ENCODE measurements around the gene KCP.

KCP gene

DNA sequence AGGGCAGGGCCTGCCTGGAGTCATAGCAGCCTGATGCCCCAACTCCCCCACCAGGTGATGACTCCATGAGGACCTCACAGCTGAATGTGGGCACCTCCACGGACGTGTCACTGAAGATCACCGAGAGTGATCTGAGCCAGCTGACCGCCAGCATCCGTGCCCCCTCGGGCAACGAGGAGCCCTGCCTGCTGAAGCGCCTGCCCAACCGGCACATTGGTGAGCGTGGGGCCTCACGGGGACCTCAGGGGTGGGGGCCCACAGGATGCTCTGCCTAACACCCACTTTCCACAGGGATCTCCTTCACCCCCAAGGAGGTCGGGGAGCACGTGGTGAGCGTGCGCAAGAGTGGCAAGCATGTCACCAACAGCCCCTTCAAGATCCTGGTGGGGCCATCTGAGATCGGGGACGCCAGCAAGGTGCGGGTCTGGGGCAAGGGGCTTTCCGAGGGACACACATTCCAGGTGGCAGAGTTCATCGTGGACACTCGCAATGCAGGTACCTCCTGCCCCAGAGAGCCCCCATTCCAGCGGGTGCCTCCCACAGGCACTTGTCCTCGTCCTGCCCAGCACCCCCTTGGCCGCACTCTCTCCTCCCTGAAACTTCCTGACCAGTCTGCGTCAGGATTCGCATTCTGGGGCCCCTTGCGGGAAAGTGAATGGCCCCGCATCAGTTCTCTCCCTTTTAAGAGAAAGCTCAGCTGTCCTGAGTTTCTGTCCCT, 57.8 kb downstream of the KCP start:
- no peak for DNase-seq

- DNase-seq = no peak
Measured at GRCh38 chr7:128849804-128850490, 60.6 kb downstream of the KCP start.

GRCh38 chr7:128849156-128849515, 61.4 kb downstream of the KCP start:
- DNase-seq = no peak

DNA sequence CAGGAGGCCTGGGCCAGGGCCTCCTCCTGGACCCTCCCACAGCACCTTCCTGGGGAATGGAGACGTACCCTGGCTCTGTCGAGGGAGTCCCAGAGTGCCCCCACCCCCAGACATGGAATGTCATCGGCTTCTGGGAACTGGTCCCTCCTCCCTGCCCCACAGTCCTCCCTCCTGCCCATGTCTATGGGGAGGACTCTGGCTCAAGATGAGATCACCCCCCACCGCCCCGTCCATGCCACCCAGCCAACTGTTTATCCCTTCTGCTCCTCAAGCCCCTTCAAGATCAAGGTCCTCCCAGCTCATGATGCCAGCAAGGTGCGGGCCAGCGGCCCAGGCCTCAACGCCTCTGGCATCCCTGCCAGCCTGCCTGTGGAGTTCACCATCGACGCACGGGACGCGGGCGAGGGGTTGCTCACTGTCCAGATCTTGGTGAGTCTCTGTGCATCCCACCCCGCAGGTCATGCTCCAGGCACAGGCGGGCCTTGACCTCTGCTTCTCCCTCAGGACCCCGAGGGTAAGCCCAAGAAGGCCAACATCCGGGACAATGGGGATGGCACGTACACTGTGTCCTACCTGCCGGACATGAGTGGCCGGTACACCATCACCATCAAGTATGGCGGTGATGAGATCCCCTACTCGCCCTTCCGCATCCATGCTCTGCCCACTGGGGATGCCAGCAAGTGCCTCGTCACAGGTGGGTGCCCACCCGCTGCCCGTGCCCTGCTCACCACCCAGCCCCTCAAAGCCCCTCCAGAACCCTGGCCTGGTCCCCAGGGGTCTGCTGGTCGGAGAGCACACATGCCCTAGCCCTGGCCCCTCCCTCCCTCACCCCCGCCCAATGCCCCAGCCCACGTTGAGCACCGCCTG, 62.0 kb downstream of the KCP start:
- no peak for DNase-seq

- no peak for DNase-seq
Measured at GRCh38 chr7:128847721-128848211, 62.7 kb downstream of the KCP start.

DNA sequence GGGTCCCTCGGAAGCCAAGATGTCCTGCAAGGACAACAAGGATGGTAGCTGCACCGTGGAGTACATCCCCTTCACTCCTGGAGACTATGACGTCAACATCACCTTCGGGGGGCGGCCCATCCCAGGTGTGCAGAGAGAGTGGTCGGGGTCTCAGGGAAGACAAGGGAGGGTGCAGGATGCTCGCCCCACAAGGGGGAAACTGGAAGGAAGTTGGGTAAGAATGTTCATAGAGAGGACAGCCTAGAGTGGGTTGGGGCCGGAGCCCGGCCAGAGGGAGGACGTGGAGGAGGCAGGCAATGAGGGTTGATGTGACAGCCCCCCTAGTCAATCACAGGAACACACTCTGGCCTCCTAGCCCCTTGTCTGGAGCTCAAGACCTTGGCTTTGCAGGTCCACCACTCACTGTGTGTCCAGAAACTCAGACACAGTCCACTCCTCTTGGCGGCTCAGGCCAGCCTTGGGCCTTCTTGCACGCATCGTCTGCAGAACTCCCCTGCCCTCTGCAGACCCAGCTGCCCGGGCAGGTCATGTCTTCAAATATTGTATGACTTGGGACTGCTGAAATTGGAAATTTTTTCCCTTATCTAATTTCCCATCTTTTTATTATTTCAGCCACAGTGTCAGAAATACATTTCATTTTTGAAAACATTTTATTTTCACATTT, 63.6 kb downstream of the KCP start:
- DNase-seq = no peak

GRCh38 chr7:128845987-128846386, 64.5 kb downstream of the KCP start:
- DNase-seq = no peak

DNA sequence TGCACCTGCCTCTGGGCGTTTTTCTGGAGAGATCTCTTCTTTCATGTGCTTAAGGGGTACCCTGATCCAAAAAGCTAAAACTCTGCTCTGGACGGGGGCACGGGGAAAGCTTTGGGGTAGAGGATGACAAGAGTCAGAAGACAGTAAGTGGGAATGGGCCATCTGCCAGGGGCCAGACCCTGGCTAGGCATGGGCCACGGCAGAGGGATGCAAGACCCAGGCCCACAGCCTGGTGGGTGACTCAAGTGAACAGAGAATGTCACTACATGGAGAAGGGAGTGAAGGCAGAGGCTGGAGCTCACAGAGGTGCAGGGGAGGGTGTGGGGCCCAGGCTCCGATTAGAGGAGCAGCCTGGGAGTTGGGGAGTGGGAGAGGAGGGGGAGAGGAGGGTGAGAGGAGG, 65.0 kb downstream of the KCP start:
- no peak for DNase-seq

DNA sequence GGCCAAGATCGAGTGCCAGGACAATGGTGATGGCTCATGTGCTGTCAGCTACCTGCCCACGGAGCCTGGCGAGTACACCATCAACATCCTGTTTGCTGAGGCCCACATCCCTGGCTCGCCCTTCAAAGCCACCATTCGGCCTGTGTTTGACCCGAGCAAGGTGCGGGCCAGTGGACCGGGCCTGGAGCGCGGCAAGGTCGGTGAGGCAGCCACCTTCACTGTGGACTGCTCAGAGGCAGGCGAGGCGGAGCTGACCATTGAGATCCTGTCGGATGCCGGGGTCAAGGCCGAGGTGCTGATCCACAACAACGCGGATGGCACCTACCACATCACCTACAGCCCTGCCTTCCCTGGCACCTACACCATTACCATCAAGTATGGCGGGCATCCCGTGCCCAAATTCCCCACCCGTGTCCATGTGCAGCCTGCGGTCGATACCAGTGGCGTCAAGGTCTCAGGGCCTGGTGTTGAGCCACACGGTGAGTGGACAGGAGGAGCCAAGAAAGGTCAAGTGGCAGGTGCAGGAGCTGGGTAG, 65.7 kb downstream of the KCP start:
- DNase-seq = no peak

- DNase-seq = no peak
Measured at GRCh38 chr7:128843938-128844621, 66.4 kb downstream of the KCP start.

DNA sequence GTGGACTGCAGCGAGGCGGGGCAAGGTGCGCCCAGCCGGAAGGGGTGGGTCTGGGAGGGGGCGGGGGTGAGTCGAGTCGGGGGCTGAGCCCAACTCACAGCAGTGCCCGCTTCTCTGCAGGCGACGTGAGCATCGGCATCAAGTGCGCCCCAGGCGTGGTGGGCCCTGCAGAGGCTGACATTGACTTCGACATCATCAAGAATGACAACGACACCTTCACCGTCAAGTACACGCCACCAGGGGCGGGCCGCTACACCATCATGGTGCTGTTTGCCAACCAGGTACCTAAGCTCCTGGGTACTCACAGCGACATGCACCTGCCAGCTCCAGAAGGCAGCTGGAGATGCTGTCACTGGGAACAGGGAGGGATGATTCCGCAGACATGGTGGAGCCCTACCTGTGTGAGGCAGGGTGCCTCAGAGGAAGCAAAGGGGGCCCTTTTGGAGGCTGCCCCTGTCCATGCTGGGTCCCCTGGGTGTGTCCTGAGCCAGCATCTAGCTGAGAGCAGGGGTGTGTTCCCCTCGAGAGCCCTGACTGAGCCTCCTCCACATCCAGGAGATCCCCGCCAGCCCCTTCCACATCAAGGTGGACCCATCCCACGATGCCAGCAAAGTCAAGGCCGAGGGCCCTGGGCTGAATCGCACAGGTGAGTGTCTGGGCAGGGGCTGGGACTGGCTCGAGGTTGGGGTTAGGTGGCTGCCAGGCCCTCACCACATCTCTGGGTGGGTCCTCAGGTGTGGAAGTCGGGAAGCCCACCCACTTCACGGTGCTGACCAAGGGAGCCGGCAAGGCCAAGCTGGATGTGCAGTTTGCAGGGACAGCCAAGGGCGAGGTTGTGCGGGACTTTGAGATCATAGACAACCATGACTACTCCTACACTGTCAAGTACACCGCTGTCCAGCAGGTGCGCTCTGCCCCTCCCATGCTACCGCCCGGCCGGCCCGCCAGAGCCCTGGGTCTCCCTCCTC, 67.6 kb downstream of the KCP start:
- no peak for DNase-seq

- DNase-seq = peak; percentile 42
Measured at GRCh38 chr7:128841921-128842673, 68.4 kb downstream of the KCP start.

GRCh38 chr7:128841171-128841690, 69.3 kb downstream of the KCP start:
- DNase-seq = no peak

GRCh38 chr7:128840326-128841170, 70.0 kb downstream of the KCP start:
- DNase-seq = no peak

GRCh38 chr7:128839751-128840177, 70.7 kb downstream of the KCP start:
- no peak for DNase-seq

GRCh38 chr7:128838981-128839731, 71.4 kb downstream of the KCP start:
- DNase-seq = no peak

DNA sequence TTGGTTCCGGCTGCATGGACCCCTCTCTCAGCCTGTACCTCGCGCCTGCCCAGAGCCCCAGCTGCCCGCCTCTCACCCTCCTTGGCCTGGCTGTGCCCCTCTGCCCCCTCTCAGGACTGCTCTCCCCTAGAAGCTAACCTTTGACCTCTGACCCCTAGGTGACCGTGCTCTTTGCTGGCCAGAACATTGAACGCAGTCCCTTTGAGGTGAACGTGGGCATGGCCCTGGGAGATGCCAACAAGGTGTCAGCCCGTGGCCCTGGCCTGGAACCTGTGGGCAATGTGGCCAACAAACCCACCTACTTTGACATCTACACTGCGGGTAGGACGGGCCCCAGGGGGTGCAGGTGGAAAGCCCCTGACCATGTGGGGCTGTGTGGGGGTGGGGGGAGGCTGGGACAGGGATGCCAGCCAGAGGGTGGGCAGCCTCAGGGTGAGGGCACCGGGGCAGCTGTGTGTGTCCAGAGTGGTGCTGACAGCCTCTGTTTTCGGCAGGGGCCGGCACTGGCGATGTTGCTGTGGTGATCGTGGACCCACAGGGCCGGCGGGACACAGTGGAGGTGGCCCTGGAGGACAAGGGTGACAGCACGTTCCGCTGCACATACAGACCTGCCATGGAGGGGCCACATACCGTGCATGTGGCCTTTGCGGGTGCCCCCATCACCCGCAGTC, 72.3 kb downstream of the KCP start:
- no peak for DNase-seq

Measured in fibroblast of skin of right quadriceps (primary cell).